ENCODE data around the gene EPHA7.

The EPHA7 gene

GRCh38 chr6:93393554-93394074 is 25.7 kb downstream of the EPHA7 start:
- DNase-seq (ENCODE audit: low read depth, low spot score): no peak

- DNase-seq (ENCODE audit: low read depth, low spot score): no peak
Measured at GRCh38 chr6:93392797-93393196, 26.6 kb downstream of the EPHA7 start.

GRCh38 chr6:93391965-93392364 is 27.4 kb downstream of the EPHA7 start:
- no peak for DNase-seq (ENCODE audit: low read depth, low spot score)

- no peak for DNase-seq (ENCODE audit: low read depth, low spot score)
Measured at GRCh38 chr6:93389192-93389591, 30.2 kb downstream of the EPHA7 start.

- no peak for DNase-seq (ENCODE audit: low read depth, low spot score)
Measured at GRCh38 chr6:93388070-93388469, 31.3 kb downstream of the EPHA7 start.

GRCh38 chr6:93376026-93376540 is 43.3 kb downstream of the EPHA7 start:
- no peak for DNase-seq (ENCODE audit: low read depth, low spot score)

GRCh38 chr6:93373445-93373844 is 45.9 kb downstream of the EPHA7 start:
- no peak for DNase-seq (ENCODE audit: low read depth, low spot score)

GRCh38 chr6:93371756-93372155 is 47.6 kb downstream of the EPHA7 start:
- DNase-seq (ENCODE audit: low read depth, low spot score): no peak

GRCh38 chr6:93369586-93370134 is 49.7 kb downstream of the EPHA7 start:
- no peak for DNase-seq (ENCODE audit: low read depth, low spot score)

GRCh38 chr6:93366506-93366905 is 52.9 kb downstream of the EPHA7 start:
- no peak for DNase-seq (ENCODE audit: low read depth, low spot score)

GRCh38 chr6:93365445-93365844 is 53.9 kb downstream of the EPHA7 start:
- no peak for DNase-seq (ENCODE audit: low read depth, low spot score)

GRCh38 chr6:93358435-93358834 is 60.9 kb downstream of the EPHA7 start:
- DNase-seq (ENCODE audit: low read depth, low spot score): no peak

GRCh38 chr6:93352604-93353003 is 66.8 kb downstream of the EPHA7 start:
- no peak for DNase-seq (ENCODE audit: low read depth, low spot score)

GRCh38 chr6:93351222-93351621 is 68.1 kb downstream of the EPHA7 start:
- DNase-seq (ENCODE audit: low read depth, low spot score): no peak

- no peak for DNase-seq (ENCODE audit: low read depth, low spot score)
Measured at GRCh38 chr6:93350774-93351173, 68.6 kb downstream of the EPHA7 start.

- no peak for DNase-seq (ENCODE audit: low read depth, low spot score)
Measured at GRCh38 chr6:93344333-93344835, 75.0 kb downstream of the EPHA7 start.

GRCh38 chr6:93343476-93343875 is 75.9 kb downstream of the EPHA7 start:
- DNase-seq (ENCODE audit: low read depth, low spot score): no peak

- no peak for DNase-seq (ENCODE audit: low read depth, low spot score)
Measured at GRCh38 chr6:93341900-93342613, 77.3 kb downstream of the EPHA7 start.

- no peak for DNase-seq (ENCODE audit: low read depth, low spot score)
Measured at GRCh38 chr6:93337772-93338394, 81.5 kb downstream of the EPHA7 start.

- no peak for DNase-seq (ENCODE audit: low read depth, low spot score)
Measured at GRCh38 chr6:93337014-93337413, 82.3 kb downstream of the EPHA7 start.

- no peak for DNase-seq (ENCODE audit: low read depth, low spot score)
Measured at GRCh38 chr6:93329301-93330000, 89.9 kb downstream of the EPHA7 start.

GRCh38 chr6:93327857-93328256 is 91.5 kb downstream of the EPHA7 start:
- no peak for DNase-seq (ENCODE audit: low read depth, low spot score)

Data from iPS DF 19.7 (cell line).